ENCODE measurements around the gene MGAT5. TPM values are rescaled to one million over a fixed set of nuclear protein-coding genes. Genes with fewer than 3 reads are reported as not detected.

MGAT5 gene
- polyA plus RNA-seq, 1 donor from 2014 or later: 14.0 TPM

- no peaks in the 10 kb centered on the region for H3K9me3 Mint-ChIP-seq
- H3K4me3 Mint-ChIP-seq: peak overlapping the region in 3 of 4 donors; percentile 41 to 85 (median 54)
- peaks cover 74 to 77% (median 77%) of the 10 kb centered on the region in 3 donors for H3K4me1 Mint-ChIP-seq
These were observed 70.6 kb downstream of the MGAT5 start for GRCh38 chr2:134324430-134324829.

GRCh38 chr2:134324947-134325346 lies 71.1 kb downstream of the MGAT5 start:
- H3K36me3 Mint-ChIP-seq: peaks cover 14% of the 10 kb centered on the region
- peak overlapping the region in 3 of 4 donors; percentile 54 to 85 (median 69) for H3K4me3 Mint-ChIP-seq
- H3K27me3 Mint-ChIP-seq: no peaks in the 10 kb centered on the region
- peaks cover 70 to 76% (median 73%) of the 10 kb centered on the region in 3 donors for H3K4me1 Mint-ChIP-seq
- peak overlapping the region; percentile 82 to 95 (median 84) for H3K27ac Mint-ChIP-seq
- no peaks in the 10 kb centered on the region for H3K9me3 Mint-ChIP-seq

More at GRCh38 chr2:134324430-134324829, 70.6 kb downstream of the MGAT5 start:
- Mint-ChIP-seq H3K36me3 (peaks cover 16% of the 10 kb centered on the region), H3K27ac (peak overlapping the region; percentile 82 to 95 (median 84)), H3K27me3 (no peaks in the 10 kb centered on the region)

GRCh38 chr2:134325696-134326095 lies 71.8 kb downstream of the MGAT5 start:
- H3K9me3 Mint-ChIP-seq: no peaks in the 10 kb centered on the region
- no peaks in the 10 kb centered on the region for H3K27me3 Mint-ChIP-seq
- peak overlapping the region; percentile 82 to 95 (median 84) for H3K27ac Mint-ChIP-seq
- H3K4me3 Mint-ChIP-seq: peak overlapping the region in 3 of 4 donors; percentile 45 to 85 (median 54)
- peaks cover 66 to 72% (median 71%) of the 10 kb centered on the region in 3 donors for H3K4me1 Mint-ChIP-seq
- peaks cover 13% of the 10 kb centered on the region for H3K36me3 Mint-ChIP-seq

GRCh38 chr2:134327367-134327766 lies 73.5 kb downstream of the MGAT5 start:
- Mint-ChIP-seq H3K4me1 (peaks cover 52 to 68% (median 58%) of the 10 kb centered on the region in 3 donors), H3K27ac (peak overlapping the region in 2 of 3 donors; percentile 0 to 95), H3K27me3 (no peaks in the 10 kb centered on the region), H3K9me3 (peaks cover 0 to 7% (median 0%) of the 10 kb centered on the region in 3 donors), H3K36me3 (peaks cover 18% of the 10 kb centered on the region), H3K4me3 (peak overlapping the region in 2 of 4 donors; percentile 13 to 25)

GRCh38 chr2:134331081-134331480 lies 77.2 kb downstream of the MGAT5 start:
- Mint-ChIP-seq H3K27me3 (no peaks in the 10 kb centered on the region), H3K4me1 (peaks cover 48 to 53% (median 48%) of the 10 kb centered on the region in 3 donors), H3K36me3 (peaks cover 15% of the 10 kb centered on the region)

GRCh38 chr2:134333646-134334189 lies 79.8 kb downstream of the MGAT5 start:
- H3K4me1 Mint-ChIP-seq: peaks cover 37 to 54% (median 39%) of the 10 kb centered on the region in 3 donors
- H3K27me3 Mint-ChIP-seq: no peaks in the 10 kb centered on the region
- peaks cover 0 to 7% (median 3%) of the 10 kb centered on the region in 3 donors for H3K9me3 Mint-ChIP-seq
- H3K36me3 Mint-ChIP-seq: peaks cover 16% of the 10 kb centered on the region
- peak overlapping the region in 1 of 3 donors; percentile 54 for H3K27ac Mint-ChIP-seq
- H3K4me3 Mint-ChIP-seq: peak overlapping the region in 1 of 4 donors; percentile 49

More at GRCh38 chr2:134331081-134331480, 77.2 kb downstream of the MGAT5 start:
- peak overlapping the region in 1 of 3 donors; percentile 74 for H3K27ac Mint-ChIP-seq
- peaks cover 0 to 7% (median 2%) of the 10 kb centered on the region in 3 donors for H3K9me3 Mint-ChIP-seq
- H3K4me3 Mint-ChIP-seq: peak overlapping the region in 1 of 4 donors; percentile 31

- H3K9me3 Mint-ChIP-seq: peaks cover 0 to 7% (median 3%) of the 10 kb centered on the region in 3 donors
- peak overlapping the region in 1 of 4 donors; percentile 23 for H3K4me3 Mint-ChIP-seq
- H3K4me1 Mint-ChIP-seq: peaks cover 37 to 52% (median 42%) of the 10 kb centered on the region in 3 donors
- peaks cover 20% of the 10 kb centered on the region for H3K36me3 Mint-ChIP-seq
- no peaks in the 10 kb centered on the region for H3K27me3 Mint-ChIP-seq
- H3K27ac Mint-ChIP-seq: peak overlapping the region in 2 of 3 donors; percentile 23 to 71
These were observed 80.9 kb downstream of the MGAT5 start for GRCh38 chr2:134334542-134335353.

GRCh38 chr2:134335601-134336000 lies 81.7 kb downstream of the MGAT5 start:
- peaks cover 40 to 52% (median 43%) of the 10 kb centered on the region in 3 donors for H3K4me1 Mint-ChIP-seq

GRCh38 chr2:134336352-134336751 lies 82.5 kb downstream of the MGAT5 start:
- H3K4me1 Mint-ChIP-seq: peaks cover 43 to 49% (median 45%) of the 10 kb centered on the region in 3 donors
- peaks cover 0 to 3% (median 2%) of the 10 kb centered on the region in 3 donors for H3K9me3 Mint-ChIP-seq
- H3K27ac Mint-ChIP-seq: peak overlapping the region in 2 of 3 donors; percentile 4 to 13
- peak overlapping the region in 1 of 4 donors; percentile 38 for H3K4me3 Mint-ChIP-seq
- peaks cover 17% of the 10 kb centered on the region for H3K36me3 Mint-ChIP-seq
- H3K27me3 Mint-ChIP-seq: no peaks in the 10 kb centered on the region

More at GRCh38 chr2:134335601-134336000, 81.7 kb downstream of the MGAT5 start:
- peaks cover 22% of the 10 kb centered on the region for H3K36me3 Mint-ChIP-seq
- no peaks in the 10 kb centered on the region for H3K27me3 Mint-ChIP-seq
- H3K4me3 Mint-ChIP-seq: peak overlapping the region in 1 of 4 donors; percentile 23
- H3K9me3 Mint-ChIP-seq: peaks cover 0 to 7% (median 3%) of the 10 kb centered on the region in 3 donors
- peak overlapping the region in 2 of 3 donors; percentile 7 to 71 for H3K27ac Mint-ChIP-seq

- Mint-ChIP-seq H3K9me3 (peaks cover 0 to 3% (median 0%) of the 10 kb centered on the region in 3 donors), H3K27ac (peak overlapping the region in 2 of 3 donors; percentile 4 to 13), H3K36me3 (peaks cover 14% of the 10 kb centered on the region), H3K4me1 (peaks cover 42 to 52% (median 44%) of the 10 kb centered on the region in 3 donors), H3K27me3 (no peaks in the 10 kb centered on the region), H3K4me3 (no peak overlapping the region)
These were observed 83.0 kb downstream of the MGAT5 start for GRCh38 chr2:134336921-134337320.

GRCh38 chr2:134337631-134338030 lies 83.8 kb downstream of the MGAT5 start:
- no peaks in the 10 kb centered on the region for H3K27me3 Mint-ChIP-seq
- peak overlapping the region in 1 of 3 donors; percentile 75 for H3K27ac Mint-ChIP-seq
- peaks cover 17% of the 10 kb centered on the region for H3K36me3 Mint-ChIP-seq
- H3K4me3 Mint-ChIP-seq: no peak overlapping the region
- H3K9me3 Mint-ChIP-seq: peaks cover 0 to 3% (median 0%) of the 10 kb centered on the region in 3 donors
- H3K4me1 Mint-ChIP-seq: peaks cover 42 to 52% (median 44%) of the 10 kb centered on the region in 3 donors

GRCh38 chr2:134338208-134338607 lies 84.3 kb downstream of the MGAT5 start:
- Mint-ChIP-seq H3K4me1 (peaks cover 47 to 50% (median 48%) of the 10 kb centered on the region in 3 donors), H3K27ac (peak overlapping the region in 2 of 3 donors; percentile 48 to 75), H3K4me3 (peak overlapping the region in 1 of 4 donors; percentile 48), H3K27me3 (no peaks in the 10 kb centered on the region), H3K36me3 (peaks cover 19% of the 10 kb centered on the region), H3K9me3 (peaks cover 0 to 3% (median 0%) of the 10 kb centered on the region in 3 donors)

- Mint-ChIP-seq H3K4me1 (peaks cover 24 to 26% (median 26%) of the 10 kb centered on the region in 3 donors), H3K27me3 (no peaks in the 10 kb centered on the region), H3K4me3 (no peak overlapping the region), H3K27ac (peak overlapping the region in 1 of 3 donors; percentile 29), H3K36me3 (peaks cover 23% of the 10 kb centered on the region), H3K9me3 (peaks cover 0 to 1% (median 0%) of the 10 kb centered on the region in 3 donors)
These were observed 87.6 kb downstream of the MGAT5 start for GRCh38 chr2:134341476-134341875.

GRCh38 chr2:134344954-134345697 lies 91.3 kb downstream of the MGAT5 start:
- Mint-ChIP-seq H3K9me3 (no peaks in the 10 kb centered on the region), H3K4me1 (peaks cover 14 to 18% (median 18%) of the 10 kb centered on the region in 3 donors), H3K36me3 (peaks cover 19% of the 10 kb centered on the region), H3K27ac (no peak overlapping the region), H3K4me3 (no peak overlapping the region), H3K27me3 (no peaks in the 10 kb centered on the region)
